Right lobe of liver (tissue), 4 donors: Measurements from ENCODE around the gene SLC29A1.

Source experiments
- POLR2A ChIP-seq: fragments of 450-650 bp; IDR thresholded peaks from one replicate; pipeline ENCODE4 v1.6.1; 2017; ENCODE audit warnings: antibody characterized with exemption, mild to moderate bottlenecking
- TF ChIP-seq, protein P1 (sequence below), 4 donors: fragments of 200-600 bp in 3 of 4; fragments of 450-650 bp in 1 of 4; IDR thresholded peaks; one replicate each; pipeline versions ENCODE4 v1.5.1 to v1.8.0; 2016 to 2022; ENCODE audit warnings: antibody characterized with exemption in 4 of 4, mild to moderate bottlenecking in 2 of 4
- donor health status: DM: no; HTN: no; CAD: no.
- donor health status: DM: no; HTN: no; CAD: no.
- donor health status: DM: no; HTN: yes; CAD: no.

DNA sequence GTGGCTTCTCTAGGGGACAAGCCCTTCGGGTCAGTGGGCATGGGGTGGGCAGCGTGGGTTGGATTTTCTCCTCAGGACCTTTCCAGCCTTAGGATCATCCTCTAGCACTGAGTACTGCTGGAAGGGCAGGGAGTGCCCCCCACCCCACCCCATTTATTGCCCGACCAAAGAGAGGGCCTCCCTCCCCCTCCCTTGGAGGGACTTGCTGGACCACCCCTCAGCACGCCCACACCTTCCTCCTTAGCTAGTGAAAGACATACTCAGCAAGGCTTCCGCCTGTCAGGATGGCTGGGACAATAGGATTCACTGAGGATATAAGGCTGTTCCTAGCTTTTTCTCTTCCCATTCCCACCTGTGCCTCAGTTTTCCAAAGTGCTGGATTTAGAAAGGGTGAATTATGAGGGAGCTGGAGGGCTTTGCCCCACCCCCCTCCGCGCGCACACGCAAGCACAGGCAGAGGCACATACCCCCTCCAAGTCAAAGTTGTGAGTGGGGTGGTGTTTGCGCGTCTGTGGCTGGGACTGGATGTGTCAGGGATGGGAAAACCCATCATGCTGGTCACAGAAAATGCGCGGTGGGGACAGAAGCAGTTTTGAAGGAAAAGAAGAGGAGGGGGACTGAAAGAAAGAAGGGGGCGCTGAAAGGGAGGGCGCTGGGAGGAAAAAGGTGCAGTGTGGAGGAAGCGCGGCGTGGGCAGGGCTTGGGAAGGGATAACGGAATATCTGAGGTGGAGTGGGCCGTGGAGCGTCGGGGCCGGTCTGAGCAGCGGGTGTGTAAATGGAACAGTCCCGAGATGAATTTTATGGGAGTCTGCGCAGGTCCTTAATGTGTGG is 693 bp upstream of the SLC29A1 start:
- TF ChIP-seq, protein P1, sequence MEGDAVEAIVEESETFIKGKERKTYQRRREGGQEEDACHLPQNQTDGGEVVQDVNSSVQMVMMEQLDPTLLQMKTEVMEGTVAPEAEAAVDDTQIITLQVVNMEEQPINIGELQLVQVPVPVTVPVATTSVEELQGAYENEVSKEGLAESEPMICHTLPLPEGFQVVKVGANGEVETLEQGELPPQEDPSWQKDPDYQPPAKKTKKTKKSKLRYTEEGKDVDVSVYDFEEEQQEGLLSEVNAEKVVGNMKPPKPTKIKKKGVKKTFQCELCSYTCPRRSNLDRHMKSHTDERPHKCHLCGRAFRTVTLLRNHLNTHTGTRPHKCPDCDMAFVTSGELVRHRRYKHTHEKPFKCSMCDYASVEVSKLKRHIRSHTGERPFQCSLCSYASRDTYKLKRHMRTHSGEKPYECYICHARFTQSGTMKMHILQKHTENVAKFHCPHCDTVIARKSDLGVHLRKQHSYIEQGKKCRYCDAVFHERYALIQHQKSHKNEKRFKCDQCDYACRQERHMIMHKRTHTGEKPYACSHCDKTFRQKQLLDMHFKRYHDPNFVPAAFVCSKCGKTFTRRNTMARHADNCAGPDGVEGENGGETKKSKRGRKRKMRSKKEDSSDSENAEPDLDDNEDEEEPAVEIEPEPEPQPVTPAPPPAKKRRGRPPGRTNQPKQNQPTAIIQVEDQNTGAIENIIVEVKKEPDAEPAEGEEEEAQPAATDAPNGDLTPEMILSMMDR (IDR thresholded peaks at IDR 0.05) = no peak
- TF ChIP-seq POLR2A = no peak
